ENCODE measurements around the gene RNF222. TPM values are rescaled to one million over a fixed set of nuclear protein-coding genes. Genes with fewer than 3 reads are reported as not detected.
"Not testable (repeated sequence)": the region's sequence is repeated elsewhere in the genome, so short reads cannot be mapped to it uniquely, and the experiment has no call there.

Gene RNF222
- total RNA-seq, 4 donors from 2014 or later, result not detected

GRCh38 chr17:8376271-8377067 is 21.2 kb downstream of the RNF222 start, which contains the start of gene KRABD2:
KRABD2 (minus strand) TSS chr17:8376704.
- Histone ChIP-seq H3K27me3 (no peaks in the 10 kb centered on the region), H3K4me3 (replicated peaks in 1 of 3) (peak within 1 kb of the TSS; percentile 61 to 63 (median 61)), H3K9me3 (no peaks in the 10 kb centered on the region), H3K4me1 (peaks cover 14 to 27% of the 10 kb centered on the region in 2 donors), H3K36me3 (peaks cover 32 to 41% of the 10 kb centered on the region in 2 donors), H3K27ac (peak within 1 kb of the TSS; percentile 63 to 88 (median 80))
- intact Hi-C loops (cut with DNase I), result no loop called here
- WGBS, 2 donors, result 4 to 5% methylated on average over 22 to 28 of the region's 41 CpGs
- peak in 1 of 2 donors; percentile 77 for TF ChIP-seq POLR2A (IDR thresholded peaks at IDR 0.05)
- peak in 5 of 6 experiments; percentile 18 to 56 (median 33) for TF ChIP-seq CTCF (IDR thresholded peaks at IDR 0.05)
- peak; percentile 90 to 92 for DNase-seq

- Histone ChIP-seq H3K36me3 (peaks cover 32 to 37% of the 10 kb centered on the region in 2 donors), H3K4me3 (replicated peaks in 1 of 3) (peak overlapping the region; percentile 61 to 63 (median 61)), H3K4me1 (peaks cover 9 to 21% of the 10 kb centered on the region in 2 donors), H3K9me3 (no peaks in the 10 kb centered on the region), H3K27ac (peak overlapping the region; percentile 63 to 88 (median 80)), H3K27me3 (no peaks in the 10 kb centered on the region)
- intact Hi-C loops (cut with DNase I), result no loop called here
- TF ChIP-seq CTCF (IDR thresholded peaks at IDR 0.05) (no peak), POLR2A (IDR thresholded peaks at IDR 0.05) (peak in 1 of 2 donors; percentile 8)
- peak; percentile 33 to 41 for DNase-seq
- 16 to 26% methylated on average over 18 of the region's 18 CpGs for WGBS, 2 donors
Observed at GRCh38 chr17:8375738-8376259, 21.8 kb downstream of the RNF222 start.

GRCh38 chr17:8373856-8374255 is 23.8 kb downstream of the RNF222 start:
- H3K9me3 ChIP-seq; H3K27ac ChIP-seq; H3K4me3 ChIP-seq (replicated peaks in 1 of 3); DNase-seq; H3K27me3 ChIP-seq; intact Hi-C loops (cut with DNase I): not testable (repeated sequence)
- WGBS, 2 donors, result 93 to 97% methylated on average over 15 of the region's 26 CpGs
- Histone ChIP-seq H3K4me1 (peaks cover 8 to 18% of the 10 kb centered on the region in 2 donors), H3K36me3 (peaks cover 25 to 27% of the 10 kb centered on the region in 2 donors)

GRCh38 chr17:8372422-8372821 is 25.2 kb downstream of the RNF222 start:
- Histone ChIP-seq H3K9me3 (no peaks in the 10 kb centered on the region), H3K27me3 (no peaks in the 10 kb centered on the region), H3K27ac (no peak overlapping the region), H3K4me3 (replicated peaks in 1 of 3) (no peak overlapping the region), H3K36me3 (peaks cover 10 to 14% of the 10 kb centered on the region in 2 donors), H3K4me1 (peaks cover 8 to 18% of the 10 kb centered on the region in 2 donors)
- intact Hi-C loops (cut with DNase I), result no loop called here
- WGBS, 2 donors, result 77 to 79% methylated on average over 7 of the region's 7 CpGs
- no peak for DNase-seq
- no peak for TF ChIP-seq CTCF (IDR thresholded peaks at IDR 0.05)

GRCh38 chr17:8371786-8372185 is 25.8 kb downstream of the RNF222 start:
- Histone ChIP-seq H3K9me3 (no peaks in the 10 kb centered on the region), H3K36me3 (peaks cover 6 to 10% of the 10 kb centered on the region in 2 donors), H3K27ac (no peak overlapping the region), H3K4me3 (replicated peaks in 1 of 3) (no peak overlapping the region), H3K4me1 (peaks cover 8 to 14% of the 10 kb centered on the region in 2 donors), H3K27me3 (no peaks in the 10 kb centered on the region)
- DNase-seq, result no peak
- no peak for TF ChIP-seq POLR2A (IDR thresholded peaks at IDR 0.05)
- 78 to 88% methylated on average over 4 of the region's 4 CpGs for WGBS, 2 donors
- intact Hi-C loops (cut with DNase I), result no loop called here

- whole genome bisulfite sequencing, 2 donors, result 94 to 95% methylated on average over 8 of the region's 8 CpGs
- Histone ChIP-seq H3K4me3 (replicated peaks in 1 of 3) (no peak overlapping the region), H3K36me3 (peaks cover 6 to 10% of the 10 kb centered on the region in 2 donors), H3K9me3 (no peaks in the 10 kb centered on the region), H3K4me1 (peaks cover 0 to 6% of the 10 kb centered on the region in 2 donors), H3K27ac (no peak overlapping the region), H3K27me3 (no peaks in the 10 kb centered on the region)
- no peak for TF ChIP-seq POLR2A (IDR thresholded peaks at IDR 0.05)
- TF ChIP-seq CTCF (IDR thresholded peaks at IDR 0.05), result no peak
- intact Hi-C loops (cut with DNase I), result no loop called here
- DNase-seq, result no peak
Observed at GRCh38 chr17:8369944-8370343, 27.7 kb downstream of the RNF222 start.
